Bronchial epithelial cell (primary cell): Measurements from ENCODE around the gene IL24. TPM values are rescaled to one million over a fixed set of nuclear protein-coding genes. Genes with fewer than 3 reads are reported as not detected.

ENCODE experiments used
- DNase-seq: peaks from one replicate; pipeline ENCODE4 v3.0.0-alpha.2; 2010; ENCODE audit warnings: low read depth
- FAIRE-seq: peaks from 2 replicates; lab custom pipeline; 2011; peaks lifted over from hg19 to GRCh38; lab: Jason Lieb, UNC
- H3K27me3 ChIP-seq: 2 replicates; pipeline ENCODE4 v1.5.1; 2011; ENCODE audit warnings: low read length; ENCODE audit not compliant: control insufficient read depth, insufficient read depth
- H3K36me3 ChIP-seq: 2 replicates; pipeline ENCODE4 v1.5.1; 2011; ENCODE audit warnings: low read length; ENCODE audit not compliant: control insufficient read depth, insufficient read depth
- H3K4me3 ChIP-seq: 2 replicates; pipeline ENCODE4 v1.5.1; 2011; ENCODE audit warnings: mild to moderate bottlenecking, low read depth, low read length, control low read depth
- total RNA-seq: library from RNA; depleted of rRNA; stranded (reverse); fragments of >200 nt; gene quantifications from 2 replicates; pipeline ENCODE4 v1.2.1, GENCODE V29; 2014
- TF ChIP-seq, protein P1 (sequence below): IDR thresholded peaks from 2 replicates; pipeline ENCODE4 v1.5.1; 2011; ENCODE audit warnings: mild to moderate bottlenecking, moderate library complexity, low read length, control low read depth, inconsistent platforms; ENCODE audit not compliant: insufficient read depth, severe bottlenecking

Gene IL24
- total RNA-seq, 1 donor from 2014 or later: 0.26 TPM

DNA sequence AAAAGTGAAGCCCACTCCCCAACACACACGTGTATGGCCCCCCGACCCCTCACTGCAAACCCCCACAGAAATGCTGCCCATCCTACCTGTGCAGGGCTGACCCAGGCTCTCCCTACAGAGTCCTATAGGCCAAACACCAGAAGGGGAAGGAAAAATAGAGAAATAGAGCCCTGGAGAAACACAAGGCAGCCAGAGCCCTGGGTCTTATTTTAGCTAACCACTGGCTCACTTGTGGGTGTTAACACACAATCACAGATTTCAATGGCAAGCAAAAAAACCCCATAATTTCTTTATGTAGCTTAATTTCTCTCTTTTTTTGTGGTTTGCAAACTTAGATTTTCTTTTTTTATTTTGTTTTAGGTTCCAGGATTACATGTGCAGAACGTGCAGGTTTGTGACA is 50.0 kb downstream of the IL24 start:
- FAIRE-seq (no peak), DNase-seq (no peak)
- TF ChIP-seq, protein P1, sequence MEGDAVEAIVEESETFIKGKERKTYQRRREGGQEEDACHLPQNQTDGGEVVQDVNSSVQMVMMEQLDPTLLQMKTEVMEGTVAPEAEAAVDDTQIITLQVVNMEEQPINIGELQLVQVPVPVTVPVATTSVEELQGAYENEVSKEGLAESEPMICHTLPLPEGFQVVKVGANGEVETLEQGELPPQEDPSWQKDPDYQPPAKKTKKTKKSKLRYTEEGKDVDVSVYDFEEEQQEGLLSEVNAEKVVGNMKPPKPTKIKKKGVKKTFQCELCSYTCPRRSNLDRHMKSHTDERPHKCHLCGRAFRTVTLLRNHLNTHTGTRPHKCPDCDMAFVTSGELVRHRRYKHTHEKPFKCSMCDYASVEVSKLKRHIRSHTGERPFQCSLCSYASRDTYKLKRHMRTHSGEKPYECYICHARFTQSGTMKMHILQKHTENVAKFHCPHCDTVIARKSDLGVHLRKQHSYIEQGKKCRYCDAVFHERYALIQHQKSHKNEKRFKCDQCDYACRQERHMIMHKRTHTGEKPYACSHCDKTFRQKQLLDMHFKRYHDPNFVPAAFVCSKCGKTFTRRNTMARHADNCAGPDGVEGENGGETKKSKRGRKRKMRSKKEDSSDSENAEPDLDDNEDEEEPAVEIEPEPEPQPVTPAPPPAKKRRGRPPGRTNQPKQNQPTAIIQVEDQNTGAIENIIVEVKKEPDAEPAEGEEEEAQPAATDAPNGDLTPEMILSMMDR: no peak
- Histone ChIP-seq H3K27me3 (peaks cover 2% of the 10 kb centered on the region), H3K36me3 (no peaks in the 10 kb centered on the region), H3K4me3 (no peak overlapping the region)

DNA sequence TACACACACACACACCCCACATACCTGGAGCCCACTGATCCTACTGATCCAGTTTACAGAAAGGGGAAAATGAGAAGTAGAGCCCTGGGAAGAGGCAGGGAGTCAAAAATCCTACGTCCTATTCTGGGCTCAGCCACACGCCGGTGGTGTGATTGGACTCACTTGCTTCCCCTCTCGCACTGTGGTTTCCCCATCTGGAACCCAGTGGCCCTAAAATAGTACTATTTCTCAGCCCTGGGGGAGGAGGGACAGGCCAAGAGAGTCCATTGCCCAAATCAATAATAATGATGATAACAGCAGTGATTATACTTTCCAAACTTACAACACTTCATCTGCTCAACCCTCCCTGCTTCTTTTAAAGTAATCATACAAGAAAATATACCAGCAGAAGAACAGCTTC is 52.0 kb downstream of the IL24 start:
- Histone ChIP-seq H3K27me3 (peaks cover 2% of the 10 kb centered on the region), H3K36me3 (no peaks in the 10 kb centered on the region), H3K4me3 (no peak overlapping the region)
- FAIRE-seq (no peak), DNase-seq (no peak)
- TF ChIP-seq, protein P1: no peak

DNA sequence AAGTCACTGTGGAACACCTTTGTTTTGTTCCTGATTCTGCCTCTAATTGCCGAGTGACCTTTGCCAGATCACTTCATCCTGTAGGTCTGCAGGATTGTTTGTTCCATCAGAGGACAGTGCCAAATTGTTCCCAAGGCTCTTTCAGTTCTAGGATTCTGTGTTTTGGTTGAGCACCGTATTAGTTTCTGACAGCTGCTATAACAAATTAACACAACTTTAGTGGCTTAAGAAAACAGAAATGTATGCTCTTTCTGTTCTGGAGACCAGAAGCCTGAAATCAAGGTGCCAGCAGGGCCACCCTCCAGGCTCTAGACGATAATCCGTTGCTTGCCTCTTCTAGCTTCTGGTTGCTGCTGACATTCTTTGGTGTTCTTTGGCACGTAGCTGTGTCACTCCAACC is 52.4 kb downstream of the IL24 start:
- DNase-seq: no peak
- Histone ChIP-seq H3K27me3 (peaks cover 2% of the 10 kb centered on the region), H3K4me3 (no peak overlapping the region), H3K36me3 (no peaks in the 10 kb centered on the region)
- no peak for FAIRE-seq
- TF ChIP-seq, protein P1: no peak

DNA sequence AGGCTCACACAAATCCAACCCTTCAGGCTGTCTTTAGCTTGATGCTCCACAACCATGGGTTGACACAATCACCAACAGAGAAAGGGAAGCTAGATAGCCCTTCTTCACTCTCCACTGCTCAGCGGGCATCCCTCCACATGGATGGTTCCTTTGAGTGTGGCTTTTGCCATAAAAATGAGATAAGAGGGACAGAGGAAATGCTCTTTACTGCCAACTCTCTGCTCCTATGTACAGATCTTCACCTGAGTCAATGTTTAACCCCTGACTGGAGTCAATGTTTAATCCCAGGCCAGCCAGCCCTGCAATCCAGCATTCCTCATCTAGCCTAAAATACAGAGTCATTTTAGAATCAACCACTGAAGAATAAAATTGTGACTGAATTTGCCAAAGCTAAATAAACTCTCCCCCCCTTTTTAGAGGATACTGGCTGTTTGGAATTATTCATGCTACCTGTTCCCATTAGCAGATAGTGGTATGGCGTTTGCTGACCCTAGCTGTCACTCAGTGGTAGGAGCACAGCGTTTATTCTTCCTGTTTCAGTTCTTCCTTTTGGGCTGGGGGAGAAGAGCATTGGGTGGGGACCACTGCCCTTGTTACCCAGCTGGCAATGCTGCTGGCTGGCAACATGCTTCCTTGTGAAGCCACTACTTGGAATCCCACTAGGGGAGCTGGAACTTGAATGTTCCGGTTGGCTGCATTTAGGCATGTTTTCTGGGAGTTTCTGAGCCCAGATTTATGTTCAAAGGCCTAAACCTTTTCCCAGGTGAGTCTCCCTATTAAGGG is 54.3 kb downstream of the IL24 start:
- Histone ChIP-seq H3K36me3 (no peaks in the 10 kb centered on the region), H3K4me3 (no peak overlapping the region), H3K27me3 (no peaks in the 10 kb centered on the region)
- FAIRE-seq: no peak
- TF ChIP-seq, protein P1: no peak
- DNase-seq: no peak

DNA sequence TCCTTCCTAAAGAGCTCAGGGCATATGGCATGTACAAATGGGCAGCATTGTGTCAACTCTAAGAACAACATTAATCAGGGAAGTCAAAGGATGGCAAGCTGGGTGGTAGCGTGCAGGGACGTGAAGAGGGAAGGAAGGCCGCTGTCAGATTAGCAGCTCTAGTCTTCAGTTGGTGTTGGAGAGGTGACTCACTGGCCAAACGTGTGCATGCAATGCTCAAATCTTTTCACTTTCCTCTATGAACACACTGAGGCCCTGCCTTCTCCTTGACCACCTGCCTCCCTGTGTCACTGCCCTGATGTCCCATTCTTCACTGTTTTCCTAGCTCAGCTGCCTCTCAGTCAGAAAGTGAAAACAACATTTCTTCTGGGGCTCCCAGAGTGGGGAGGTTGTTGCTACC is 54.9 kb downstream of the IL24 start:
- no peaks in the 10 kb centered on the region for H3K36me3 ChIP-seq
- no peaks in the 10 kb centered on the region for H3K27me3 ChIP-seq
- DNase-seq (peak; percentile 82), FAIRE-seq (no peak)
- H3K4me3 ChIP-seq: no peak overlapping the region
- TF ChIP-seq, protein P1: no peak

DNA sequence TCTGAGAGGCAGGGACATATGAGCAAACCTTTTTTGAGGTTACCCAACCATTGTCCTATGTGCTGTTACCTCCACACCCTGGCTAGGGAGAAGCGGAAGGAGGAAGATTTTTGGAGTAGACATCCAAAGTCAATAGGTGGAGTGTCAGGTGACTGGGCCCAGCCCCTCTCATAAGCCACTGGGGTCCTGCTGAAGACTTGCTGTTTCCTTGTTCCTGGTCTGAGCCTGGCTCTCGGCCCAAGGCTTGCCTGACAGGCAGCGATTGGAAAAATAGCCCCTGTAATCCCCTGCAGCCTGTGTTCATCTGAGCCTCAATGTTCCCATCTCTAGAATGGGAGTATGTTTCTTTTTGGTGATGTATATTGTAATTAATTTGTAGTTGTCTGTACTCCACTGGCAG is 55.9 kb downstream of the IL24 start:
- TF ChIP-seq, protein P1: no peak
- H3K4me3 ChIP-seq: no peak overlapping the region
- FAIRE-seq: no peak
- H3K36me3 ChIP-seq: no peaks in the 10 kb centered on the region
- no peaks in the 10 kb centered on the region for H3K27me3 ChIP-seq
- no peak for DNase-seq
